Ovary (tissue), 3 donors: ENCODE results near the gene BATF3.

Source experiments
- EP300 ChIP-seq: sonication (generic); formaldehyde crosslinking; IDR thresholded peaks from one replicate; pipeline ENCODE4 v1.6.1; 2017; ENCODE audit warnings: antibody characterized with exemption
- TF ChIP-seq, protein P1 (sequence below), 3 donors: fragments of 450-650 bp in 2 of 3; fragments of 200-600 bp in 1 of 3; IDR thresholded peaks; one replicate each; pipeline versions ENCODE4 v1.5.1 to v1.8.0; 2016 to 2022; ENCODE audit warnings: antibody characterized with exemption in 3 of 3, mild to moderate bottlenecking in 1 of 3
- donor health status: DM: no; HTN: no; CAD: no.

DNA sequence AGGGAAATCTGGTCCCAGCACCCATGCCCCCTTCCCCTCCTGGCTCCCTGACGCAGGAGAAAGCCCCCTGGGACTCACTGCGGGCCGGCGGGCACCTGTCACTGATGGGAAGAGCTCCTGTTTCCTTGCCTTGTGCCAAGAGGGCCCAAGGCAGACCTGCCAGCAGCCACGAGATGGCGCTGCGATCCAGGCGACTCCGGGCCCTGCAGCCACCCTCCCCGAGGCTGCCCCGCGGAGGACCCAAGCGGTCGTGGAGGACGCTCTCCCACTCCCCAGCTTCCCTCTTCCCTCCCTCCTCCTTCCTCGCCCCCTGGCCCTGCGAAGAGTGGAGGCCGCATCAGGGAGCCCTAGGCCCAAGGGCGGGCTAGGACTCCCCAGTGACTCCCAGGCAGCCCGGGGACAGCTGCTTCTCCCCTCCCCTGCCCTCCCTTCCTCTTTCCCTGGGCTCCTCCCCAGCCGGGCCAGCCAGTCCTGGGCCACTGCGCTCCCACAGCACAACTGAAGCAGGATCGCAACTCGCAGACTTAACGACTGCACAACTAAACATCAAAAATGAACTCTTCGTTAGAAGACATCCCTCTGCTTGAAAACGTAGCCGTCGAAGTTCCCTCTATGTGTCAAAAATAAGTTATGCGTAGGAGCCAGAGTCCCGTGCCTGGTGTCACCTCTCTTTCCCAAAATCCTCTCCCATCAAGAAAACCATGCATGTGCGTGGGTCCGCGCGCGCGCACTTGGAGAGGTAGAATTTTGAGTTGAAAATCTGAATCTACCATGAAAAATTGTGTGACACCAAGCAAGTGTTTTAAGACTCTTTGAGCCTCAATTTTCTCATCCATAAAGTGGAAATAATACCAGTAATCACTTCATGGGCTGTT lies 34.2 kb downstream of the BATF3 start:
- TF ChIP-seq, protein P1, sequence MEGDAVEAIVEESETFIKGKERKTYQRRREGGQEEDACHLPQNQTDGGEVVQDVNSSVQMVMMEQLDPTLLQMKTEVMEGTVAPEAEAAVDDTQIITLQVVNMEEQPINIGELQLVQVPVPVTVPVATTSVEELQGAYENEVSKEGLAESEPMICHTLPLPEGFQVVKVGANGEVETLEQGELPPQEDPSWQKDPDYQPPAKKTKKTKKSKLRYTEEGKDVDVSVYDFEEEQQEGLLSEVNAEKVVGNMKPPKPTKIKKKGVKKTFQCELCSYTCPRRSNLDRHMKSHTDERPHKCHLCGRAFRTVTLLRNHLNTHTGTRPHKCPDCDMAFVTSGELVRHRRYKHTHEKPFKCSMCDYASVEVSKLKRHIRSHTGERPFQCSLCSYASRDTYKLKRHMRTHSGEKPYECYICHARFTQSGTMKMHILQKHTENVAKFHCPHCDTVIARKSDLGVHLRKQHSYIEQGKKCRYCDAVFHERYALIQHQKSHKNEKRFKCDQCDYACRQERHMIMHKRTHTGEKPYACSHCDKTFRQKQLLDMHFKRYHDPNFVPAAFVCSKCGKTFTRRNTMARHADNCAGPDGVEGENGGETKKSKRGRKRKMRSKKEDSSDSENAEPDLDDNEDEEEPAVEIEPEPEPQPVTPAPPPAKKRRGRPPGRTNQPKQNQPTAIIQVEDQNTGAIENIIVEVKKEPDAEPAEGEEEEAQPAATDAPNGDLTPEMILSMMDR (IDR thresholded peaks at IDR 0.05), result peak; percentile 42 to 70 (median 61)
- no peak for TF ChIP-seq EP300
